GM21576 (cell line): ENCODE results near the gene FUOM.
"Not testable (repeated sequence)": the region's sequence is repeated elsewhere in the genome, so short reads cannot be mapped to it uniquely, and the experiment has no call there.

ENCODE experiments used
- ATAC-seq: cut with Tn5 transposase; IDR thresholded peaks from one replicate; pipeline ENCODE4 v1.9.1; 2021; ENCODE audit warnings: mild to moderate bottlenecking, moderate library complexity; ENCODE audit not compliant: unreplicated experiment

The FUOM gene

GRCh38 chr10:133335246-133336117 lies 22.3 kb downstream of the FUOM start:
- ATAC-seq = no peak

- no peak for ATAC-seq
These were observed 23.1 kb downstream of the FUOM start for GRCh38 chr10:133334503-133335245.

- no peak for ATAC-seq
These were observed 24.7 kb downstream of the FUOM start for GRCh38 chr10:133332936-133333699.

GRCh38 chr10:133329491-133330202 lies 28.2 kb downstream of the FUOM start:
- peak; percentile 88 for ATAC-seq

- no peak for ATAC-seq
These were observed 29.2 kb downstream of the FUOM start for GRCh38 chr10:133328358-133329343.

GRCh38 chr10:133327651-133328357 lies 30.0 kb downstream of the FUOM start:
- ATAC-seq = no peak

GRCh38 chr10:133326745-133327650 lies 30.8 kb downstream of the FUOM start:
- ATAC-seq = no peak

- ATAC-seq = no peak
These were observed 31.6 kb downstream of the FUOM start for GRCh38 chr10:133326223-133326551.

- no peak for ATAC-seq
These were observed 32.2 kb downstream of the FUOM start for GRCh38 chr10:133325440-133326222.

GRCh38 chr10:133324857-133325260 lies 33.0 kb downstream of the FUOM start:
- no peak for ATAC-seq

GRCh38 chr10:133324198-133324792 lies 33.5 kb downstream of the FUOM start:
- ATAC-seq = no peak

GRCh38 chr10:133322064-133322709 lies 35.6 kb downstream of the FUOM start:
- ATAC-seq = not testable (repeated sequence)

GRCh38 chr10:133320852-133321422 lies 36.9 kb downstream of the FUOM start:
- ATAC-seq = not testable (repeated sequence)

GRCh38 chr10:133318494-133319127 lies 39.2 kb downstream of the FUOM start:
- peak; percentile 82 for ATAC-seq

- ATAC-seq = no peak
These were observed 41.1 kb downstream of the FUOM start for GRCh38 chr10:133316732-133317131.
